Body of pancreas (tissue), 4 donors: Measurements from ENCODE around the gene COL4A6. TPM values are rescaled to one million over a fixed set of nuclear protein-coding genes. Genes with fewer than 3 reads are reported as not detected.
"Not testable (repeated sequence)": the region's sequence is repeated elsewhere in the genome, so short reads cannot be mapped to it uniquely, and the experiment has no call there.

Experiments
- ATAC-seq: fragments of 150-250 bp; one replicate; pipeline ENCODE4 v1.9.1; 2016
- DNase-seq, 4 donors: peaks; one replicate each; pipeline ENCODE4 v3.0.0-alpha.2; 2019
- H3K27ac ChIP-seq, 4 donors: fragments of 200-600 bp; sonication (generic); 1 replicate in 3 of 4; 2 replicates in 1 of 4; pipeline versions ENCODE4 v1.5.1 to v1.6.1; 2016 to 2019; ENCODE audit warnings: mild to moderate bottlenecking in 1 of 4, mixed read lengths in 1 of 4, moderate library complexity in 1 of 4
- H3K27me3 ChIP-seq, 2 donors: fragments of 200-600 bp; sonication (generic); one replicate each; pipeline ENCODE4 v1.6.0; 2016; ENCODE audit warnings: mild to moderate bottlenecking in 1 of 2
- H3K36me3 ChIP-seq, 2 donors: fragments of 200-600 bp; sonication (generic); replicated peaks in 1 of 2; 2 replicates each; pipeline ENCODE4 v1.5.1; 2016; ENCODE audit warnings: low read depth in 2 of 2; ENCODE audit not compliant: insufficient read depth in 1 of 2
- H3K4me1 ChIP-seq: fragments of 200-600 bp; sonication (generic); one replicate; pipeline ENCODE4 v1.6.0; 2016
- H3K4me3 ChIP-seq, 2 donors: fragments of 200-600 bp; sonication (generic); 1 replicate in 1 of 2; 2 replicates in 1 of 2; pipeline ENCODE4 v1.5.1; 2016 to 2019
- H3K9me3 ChIP-seq, 3 donors: fragments of 200-600 bp; sonication (generic); 1 replicate in 2 of 3; 2 replicates in 1 of 3; pipeline ENCODE4 v1.5.1; 2016
- CTCF ChIP-seq, 7 experiments: fragments of 450-650 bp in 4 of 7; fragments of 200-600 bp in 3 of 7; sonication (generic) in 3 of 7; IDR thresholded peaks; one replicate each; pipeline ENCODE4 v1.5.1; 2016 to 2019; ENCODE audit warnings: antibody characterized with exemption in 7 of 7
- POLR2A ChIP-seq, 3 donors: fragments of 450-650 bp; IDR thresholded peaks; one replicate each; pipeline ENCODE4 v1.6.1; 2016; ENCODE audit warnings: antibody characterized with exemption in 3 of 3, mild to moderate bottlenecking in 2 of 3
- WGBS, 2 donors: methylation state at CpG; one replicate each; pipeline ENCODE4 v1.1.5; 2017; 5-methylcytosine and 5-hydroxymethylcytosine counted together
- intact Hi-C: fragments of 100-400 bp; cut with DNase I; formaldehyde crosslinking; loops from one replicate; pipeline ENCODE4 v1.15.1; 2023
- total RNA-seq, 2 donors: library from RNA; depleted of rRNA; stranded (reverse); fragments of >200 nt; gene quantifications; one replicate each; pipeline ENCODE4 v1.1.0, GENCODE V29; 2016

COL4A6 gene
- total RNA-seq, 2 donors from 2014 or later, result under 0.01 to 0.52 TPM

- 67 to 70% methylated on average over 6 of the region's 6 CpGs for WGBS, 2 donors
- H3K27me3 ChIP-seq, result no peaks in the 10 kb centered on the region
- DNase-seq (no peak), ATAC-seq (no peak)
- TF ChIP-seq CTCF (IDR thresholded peaks at IDR 0.05), result no peak
- TF ChIP-seq POLR2A (IDR thresholded peaks at IDR 0.05), result no peak
- intact Hi-C loops, result no loop called here
- no peak overlapping the region for H3K27ac ChIP-seq
- H3K9me3 ChIP-seq, result no peaks in the 10 kb centered on the region
- no peaks in the 10 kb centered on the region for H3K36me3 ChIP-seq
- H3K4me1 ChIP-seq, result no peaks in the 10 kb centered on the region
- no peak overlapping the region for H3K4me3 ChIP-seq
Observed at GRCh38 chrX:108397627-108398391, 40.4 kb downstream of the COL4A6 start.

GRCh38 chrX:108396986-108397385 is 41.2 kb downstream of the COL4A6 start:
- ATAC-seq, result no peak
- no peaks in the 10 kb centered on the region for H3K36me3 ChIP-seq
- intact Hi-C loops, result no loop called here

GRCh38 chrX:108396188-108396891 is 41.9 kb downstream of the COL4A6 start:
- Histone ChIP-seq H3K4me1 (no peaks in the 10 kb centered on the region), H3K27ac (no peak overlapping the region), H3K27me3 (no peaks in the 10 kb centered on the region), H3K4me3 (no peak overlapping the region), H3K36me3 (no peaks in the 10 kb centered on the region), H3K9me3 (no peaks in the 10 kb centered on the region)
- DNase-seq (no peak), ATAC-seq (no peak)
- intact Hi-C loops, result no loop called here
- no peak for TF ChIP-seq POLR2A (IDR thresholded peaks at IDR 0.05)
- no peak for TF ChIP-seq CTCF (IDR thresholded peaks at IDR 0.05)
- 41 to 46% methylated on average over 6 of the region's 6 CpGs for WGBS, 2 donors

More at GRCh38 chrX:108396986-108397385, 41.2 kb downstream of the COL4A6 start:
- WGBS, 2 donors, result 90 to 100% methylated on average over 1 of the region's 1 CpG
- no peak for DNase-seq
- Histone ChIP-seq H3K9me3 (no peaks in the 10 kb centered on the region), H3K27me3 (no peaks in the 10 kb centered on the region), H3K27ac (no peak overlapping the region), H3K4me3 (no peak overlapping the region), H3K4me1 (no peaks in the 10 kb centered on the region)
- TF ChIP-seq POLR2A (IDR thresholded peaks at IDR 0.05) (no peak), CTCF (IDR thresholded peaks at IDR 0.05) (no peak)

GRCh38 chrX:108390976-108391717 is 47.1 kb downstream of the COL4A6 start:
- intact Hi-C loops, result not testable (repeated sequence)

GRCh38 chrX:108384783-108385182 is 53.4 kb downstream of the COL4A6 start:
- no peaks in the 10 kb centered on the region for H3K9me3 ChIP-seq
- no peak overlapping the region for H3K27ac ChIP-seq
- intact Hi-C loops, result no loop called here
- TF ChIP-seq POLR2A (IDR thresholded peaks at IDR 0.05) (no peak), CTCF (IDR thresholded peaks at IDR 0.05) (no peak)
- no peaks in the 10 kb centered on the region for H3K36me3 ChIP-seq
- no peak for DNase-seq
- no peak for ATAC-seq
- no peaks in the 10 kb centered on the region for H3K27me3 ChIP-seq
- H3K4me1 ChIP-seq, result no peaks in the 10 kb centered on the region
- 63 to 65% methylated on average over 1 of the region's 1 CpG for WGBS, 2 donors
- H3K4me3 ChIP-seq, result no peak overlapping the region

More at GRCh38 chrX:108390976-108391717, 47.1 kb downstream of the COL4A6 start:
- not testable (repeated sequence) for H3K4me3 ChIP-seq, DNase-seq, H3K4me1 ChIP-seq, ATAC-seq, H3K36me3 ChIP-seq, H3K27ac ChIP-seq, H3K9me3 ChIP-seq, H3K27me3 ChIP-seq
- WGBS, 2 donors, result 41 to 73% methylated on average over 4 to 8 of the region's 9 CpGs
